Measurements from ENCODE around the gene RASSF5. TPM values are rescaled to one million over a fixed set of nuclear protein-coding genes. Genes with fewer than 3 reads are reported as not detected.

The RASSF5 gene, protein sequence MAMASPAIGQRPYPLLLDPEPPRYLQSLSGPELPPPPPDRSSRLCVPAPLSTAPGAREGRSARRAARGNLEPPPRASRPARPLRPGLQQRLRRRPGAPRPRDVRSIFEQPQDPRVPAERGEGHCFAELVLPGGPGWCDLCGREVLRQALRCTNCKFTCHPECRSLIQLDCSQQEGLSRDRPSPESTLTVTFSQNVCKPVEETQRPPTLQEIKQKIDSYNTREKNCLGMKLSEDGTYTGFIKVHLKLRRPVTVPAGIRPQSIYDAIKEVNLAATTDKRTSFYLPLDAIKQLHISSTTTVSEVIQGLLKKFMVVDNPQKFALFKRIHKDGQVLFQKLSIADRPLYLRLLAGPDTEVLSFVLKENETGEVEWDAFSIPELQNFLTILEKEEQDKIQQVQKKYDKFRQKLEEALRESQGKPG
- polyA plus RNA-seq (2011; rRNA removed) (2.0 and 2.2 TPM in 2 replicates), polyA plus RNA-seq (2017; fragmentation: RNase III; extraction: RNeasy Plus Mini Kit Qiagen cat#74134 plus additional on column Dnase treatment) (1.4 to 2.2 TPM (median 1.9 TPM) in 3 replicates), polyA minus RNA-seq (2011; rRNA and poly(A)+ RNA removed) (4.7 and 6.6 TPM in 2 replicates)
- polyA plus RNA-seq (2012; cell fraction: cytosol; rRNA removed), result 0.82 and 1.0 TPM in 2 replicates
- polyA plus RNA-seq (2012; cell fraction: nucleus; rRNA removed), result 1.1 and 1.2 TPM in 2 replicates

DNA sequence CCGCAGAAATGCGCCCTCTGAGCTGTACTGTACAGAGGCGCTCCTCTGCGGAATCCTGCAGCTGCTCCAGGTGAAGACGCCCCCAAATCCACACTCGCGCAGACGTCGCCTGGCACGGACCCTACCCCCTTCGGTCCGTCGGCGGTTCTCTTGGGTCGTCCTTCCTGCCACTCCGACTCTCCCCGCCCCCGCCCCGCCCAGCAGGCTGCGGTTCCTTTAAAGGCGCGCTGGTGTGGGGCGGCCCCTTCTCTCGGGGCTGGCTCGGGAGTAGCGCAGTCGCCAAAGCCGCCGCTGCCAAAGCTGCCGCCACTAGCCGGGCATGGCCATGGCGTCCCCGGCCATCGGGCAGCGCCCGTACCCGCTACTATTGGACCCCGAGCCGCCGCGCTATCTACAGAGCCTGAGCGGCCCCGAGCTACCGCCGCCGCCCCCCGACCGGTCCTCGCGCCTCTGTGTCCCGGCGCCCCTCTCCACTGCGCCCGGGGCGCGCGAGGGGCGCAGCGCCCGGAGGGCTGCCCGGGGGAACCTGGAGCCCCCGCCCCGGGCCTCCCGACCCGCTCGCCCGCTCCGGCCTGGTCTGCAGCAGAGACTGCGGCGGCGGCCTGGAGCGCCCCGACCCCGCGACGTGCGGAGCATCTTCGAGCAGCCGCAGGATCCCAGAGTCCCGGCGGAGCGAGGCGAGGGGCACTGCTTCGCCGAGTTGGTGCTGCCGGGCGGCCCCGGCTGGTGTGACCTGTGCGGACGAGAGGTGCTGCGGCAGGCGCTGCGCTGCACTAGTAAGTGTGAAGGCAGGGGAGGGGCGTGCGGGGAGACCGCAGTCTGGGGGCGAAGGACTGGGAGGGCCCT lies at the start of gene RASSF5:
Gene RASSF5, plus strand, starts transcription at position 248 of the 846 bp plus-strand sequence. Its CDS starts 72 bp downstream, at position 320.
- 42% methylated on average over 25 of the region's 97 CpGs for WGBS (ENCODE audit: missing lambda C conversion rate)
- peak; percentile 80 to 90 for ATAC-seq
- peak; percentile 55 to 73 for DNase-seq (ENCODE audit: low read depth in 1 of 2, low spot score in 1 of 2)
- Histone ChIP-seq H3K27ac (peak within 1 kb of the TSS; percentile 19 to 85; a peak in 5 of 6 replicates), H3K4me2 (peak within 1 kb of the TSS; percentile 94), H3K9me3 (no peaks in the 10 kb centered on the region), H3K4me3 (peak within 1 kb of the TSS; percentile 55), H3K4me1 (peaks cover 16% of the 10 kb centered on the region)
- CTCF ChIA-PET, result interaction anchor here (0.7 to 10.1 kb wide), 9 partner anchors 10 to 405 kb away, joined by 3 to 121 read pairs (median 3); no protein-coding TSS in a partner anchor
- POLR2A ChIA-PET, result interaction anchor here (0.9 kb wide), 2 partner anchors 11 to 105 kb away, joined by 3 read pairs; partner anchors contain the start of gene EIF2D
- FAIRE-seq, result no peak
- TF ChIP-seq POLR2A (IDR thresholded peaks at IDR 0.05; ENCODE audit: low read length) (peak; percentile 86), RAD21 (conservative IDR thresholded peaks at IDR 0.05 in 1 of 2, IDR thresholded peaks at IDR 0.05 in 1 of 2) (no peak), PHF8 (IDR thresholded peaks at IDR 0.05; ENCODE audit: borderline replicate concordance, low read depth) (0 out of 2 replicates have a peak, but pooled peaks have one; percentile 25)

DNA sequence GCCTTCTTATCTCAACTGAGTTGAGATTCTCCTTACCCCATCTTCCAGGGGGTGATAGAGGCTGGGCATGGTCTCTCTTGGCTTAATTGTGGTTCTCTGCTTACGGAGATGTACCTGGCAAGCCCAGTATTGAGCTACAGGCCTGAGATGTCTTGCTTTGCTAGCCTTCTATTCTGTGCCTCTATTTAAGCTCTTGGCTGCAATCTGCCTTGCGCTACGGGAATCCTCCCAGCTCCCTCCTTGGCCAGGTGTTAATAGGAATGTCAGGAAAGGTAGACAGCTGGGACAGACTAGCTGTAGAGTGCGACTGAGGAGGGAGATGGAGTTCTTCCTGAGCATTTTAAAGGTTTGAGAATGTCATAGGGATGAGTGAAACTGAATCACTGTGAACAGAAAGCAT lies 47.6 kb upstream of the RASSF5 start:
- Histone ChIP-seq H3K4me3 (no peak overlapping the region), H3K4me2 (no peak overlapping the region), H3K4me1 (peaks cover 11% of the 10 kb centered on the region; the same call in 2 of the 3 replicates), H3K27ac (no peak overlapping the region), H3K9me3 (no peaks in the 10 kb centered on the region)
- CTCF ChIA-PET, result interaction anchor here (1.0 to 6.7 kb wide), 4 partner anchors 12 to 30 kb away, joined by 3 to 73 read pairs (median 10); partner anchors contain the start of gene IKBKE
- POLR2A ChIA-PET, result no interaction called here
- DNase-seq (ENCODE audit: low read depth in 1 of 2, low spot score in 1 of 2) (no peak), ATAC-seq (no peak), FAIRE-seq (no peak)
- 96% methylated on average over 4 of the region's 4 CpGs for WGBS (ENCODE audit: missing lambda C conversion rate)
- TF ChIP-seq HDAC2 (IDR thresholded peaks at IDR 0.05) (no peak), CHD4 (IDR thresholded peaks at IDR 0.05; ENCODE audit: borderline replicate concordance) (no peak)
- TF ChIP-seq, protein P1, sequence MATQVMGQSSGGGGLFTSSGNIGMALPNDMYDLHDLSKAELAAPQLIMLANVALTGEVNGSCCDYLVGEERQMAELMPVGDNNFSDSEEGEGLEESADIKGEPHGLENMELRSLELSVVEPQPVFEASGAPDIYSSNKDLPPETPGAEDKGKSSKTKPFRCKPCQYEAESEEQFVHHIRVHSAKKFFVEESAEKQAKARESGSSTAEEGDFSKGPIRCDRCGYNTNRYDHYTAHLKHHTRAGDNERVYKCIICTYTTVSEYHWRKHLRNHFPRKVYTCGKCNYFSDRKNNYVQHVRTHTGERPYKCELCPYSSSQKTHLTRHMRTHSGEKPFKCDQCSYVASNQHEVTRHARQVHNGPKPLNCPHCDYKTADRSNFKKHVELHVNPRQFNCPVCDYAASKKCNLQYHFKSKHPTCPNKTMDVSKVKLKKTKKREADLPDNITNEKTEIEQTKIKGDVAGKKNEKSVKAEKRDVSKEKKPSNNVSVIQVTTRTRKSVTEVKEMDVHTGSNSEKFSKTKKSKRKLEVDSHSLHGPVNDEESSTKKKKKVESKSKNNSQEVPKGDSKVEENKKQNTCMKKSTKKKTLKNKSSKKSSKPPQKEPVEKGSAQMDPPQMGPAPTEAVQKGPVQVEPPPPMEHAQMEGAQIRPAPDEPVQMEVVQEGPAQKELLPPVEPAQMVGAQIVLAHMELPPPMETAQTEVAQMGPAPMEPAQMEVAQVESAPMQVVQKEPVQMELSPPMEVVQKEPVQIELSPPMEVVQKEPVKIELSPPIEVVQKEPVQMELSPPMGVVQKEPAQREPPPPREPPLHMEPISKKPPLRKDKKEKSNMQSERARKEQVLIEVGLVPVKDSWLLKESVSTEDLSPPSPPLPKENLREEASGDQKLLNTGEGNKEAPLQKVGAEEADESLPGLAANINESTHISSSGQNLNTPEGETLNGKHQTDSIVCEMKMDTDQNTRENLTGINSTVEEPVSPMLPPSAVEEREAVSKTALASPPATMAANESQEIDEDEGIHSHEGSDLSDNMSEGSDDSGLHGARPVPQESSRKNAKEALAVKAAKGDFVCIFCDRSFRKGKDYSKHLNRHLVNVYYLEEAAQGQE (IDR thresholded peaks at IDR 0.05), result no peak
- TF ChIP-seq, protein P2, sequence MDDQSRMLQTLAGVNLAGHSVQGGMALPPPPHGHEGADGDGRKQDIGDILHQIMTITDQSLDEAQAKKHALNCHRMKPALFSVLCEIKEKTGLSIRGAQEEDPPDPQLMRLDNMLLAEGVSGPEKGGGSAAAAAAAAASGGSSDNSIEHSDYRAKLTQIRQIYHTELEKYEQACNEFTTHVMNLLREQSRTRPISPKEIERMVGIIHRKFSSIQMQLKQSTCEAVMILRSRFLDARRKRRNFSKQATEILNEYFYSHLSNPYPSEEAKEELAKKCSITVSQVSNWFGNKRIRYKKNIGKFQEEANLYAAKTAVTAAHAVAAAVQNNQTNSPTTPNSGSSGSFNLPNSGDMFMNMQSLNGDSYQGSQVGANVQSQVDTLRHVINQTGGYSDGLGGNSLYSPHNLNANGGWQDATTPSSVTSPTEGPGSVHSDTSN (IDR thresholded peaks at IDR 0.05), result no peak

DNA sequence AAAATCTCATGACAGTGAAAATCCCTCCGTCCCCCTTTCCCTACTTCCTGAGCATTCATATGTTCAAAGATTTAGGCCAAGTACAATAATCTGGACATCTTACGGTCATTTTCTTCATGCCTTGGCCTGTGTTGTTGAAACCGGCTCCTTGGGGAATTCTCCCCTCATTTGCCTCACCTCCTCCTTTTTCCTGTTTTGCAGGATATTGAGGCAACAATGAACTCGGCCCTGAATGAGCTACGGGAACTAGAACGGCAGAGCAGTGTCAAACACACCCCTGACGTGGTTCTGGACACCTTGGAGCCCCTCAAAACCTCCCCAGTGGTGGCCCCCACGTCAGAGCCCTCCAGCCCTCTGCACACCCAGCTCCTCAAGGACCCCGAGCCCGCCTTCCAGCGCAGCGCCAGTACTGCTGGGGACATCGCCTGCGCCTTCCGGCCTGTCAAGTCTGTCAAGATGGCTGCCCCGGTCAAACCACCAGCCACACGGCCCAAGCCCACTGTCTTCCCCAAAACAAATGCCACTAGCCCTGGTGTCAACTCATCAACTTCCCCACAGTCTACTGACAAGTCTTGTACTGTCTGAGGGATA lies 46.4 kb upstream of the RASSF5 start:
- CTCF ChIA-PET, result interaction anchor here (0.7 to 6.7 kb wide), 19 partner anchors 8 to 521 kb away, joined by 3 to 73 read pairs (median 6); partner anchors contain the start of genes EIF2D and IKBKE
- TF ChIP-seq SREBF2 (IDR thresholded peaks at IDR 0.05) (no peak), POLR2A (IDR thresholded peaks at IDR 0.05; ENCODE audit: low read length) (no peak), FOXS1 (CRISPR knock-in tag; IDR thresholded peaks at IDR 0.05) (no peak), CEBPB (IDR thresholded peaks at IDR 0.05) (no peak), ZFP36 (IDR thresholded peaks at IDR 0.05; ENCODE audit: borderline replicate concordance, partially characterized antibody) (no peak), SMC3 (IDR thresholded peaks at IDR 0.05) (no peak), CBX2 (IDR thresholded peaks at IDR 0.05; ENCODE audit: borderline replicate concordance, low read depth) (no peak), EP300 (IDR thresholded peaks at IDR 0.05) (no peak), HOXB5 (CRISPR knock-in tag; IDR thresholded peaks at IDR 0.05) (no peak)
- TF ChIP-seq, protein P3, sequence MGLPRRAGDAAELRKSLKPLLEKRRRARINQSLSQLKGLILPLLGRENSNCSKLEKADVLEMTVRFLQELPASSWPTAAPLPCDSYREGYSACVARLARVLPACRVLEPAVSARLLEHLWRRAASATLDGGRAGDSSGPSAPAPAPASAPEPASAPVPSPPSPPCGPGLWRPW (IDR thresholded peaks at IDR 0.05), result no peak
- TF ChIP-seq, protein P4, sequence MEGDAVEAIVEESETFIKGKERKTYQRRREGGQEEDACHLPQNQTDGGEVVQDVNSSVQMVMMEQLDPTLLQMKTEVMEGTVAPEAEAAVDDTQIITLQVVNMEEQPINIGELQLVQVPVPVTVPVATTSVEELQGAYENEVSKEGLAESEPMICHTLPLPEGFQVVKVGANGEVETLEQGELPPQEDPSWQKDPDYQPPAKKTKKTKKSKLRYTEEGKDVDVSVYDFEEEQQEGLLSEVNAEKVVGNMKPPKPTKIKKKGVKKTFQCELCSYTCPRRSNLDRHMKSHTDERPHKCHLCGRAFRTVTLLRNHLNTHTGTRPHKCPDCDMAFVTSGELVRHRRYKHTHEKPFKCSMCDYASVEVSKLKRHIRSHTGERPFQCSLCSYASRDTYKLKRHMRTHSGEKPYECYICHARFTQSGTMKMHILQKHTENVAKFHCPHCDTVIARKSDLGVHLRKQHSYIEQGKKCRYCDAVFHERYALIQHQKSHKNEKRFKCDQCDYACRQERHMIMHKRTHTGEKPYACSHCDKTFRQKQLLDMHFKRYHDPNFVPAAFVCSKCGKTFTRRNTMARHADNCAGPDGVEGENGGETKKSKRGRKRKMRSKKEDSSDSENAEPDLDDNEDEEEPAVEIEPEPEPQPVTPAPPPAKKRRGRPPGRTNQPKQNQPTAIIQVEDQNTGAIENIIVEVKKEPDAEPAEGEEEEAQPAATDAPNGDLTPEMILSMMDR (IDR thresholded peaks at IDR 0.05), result no peak
- TF ChIP-seq, protein P5, sequence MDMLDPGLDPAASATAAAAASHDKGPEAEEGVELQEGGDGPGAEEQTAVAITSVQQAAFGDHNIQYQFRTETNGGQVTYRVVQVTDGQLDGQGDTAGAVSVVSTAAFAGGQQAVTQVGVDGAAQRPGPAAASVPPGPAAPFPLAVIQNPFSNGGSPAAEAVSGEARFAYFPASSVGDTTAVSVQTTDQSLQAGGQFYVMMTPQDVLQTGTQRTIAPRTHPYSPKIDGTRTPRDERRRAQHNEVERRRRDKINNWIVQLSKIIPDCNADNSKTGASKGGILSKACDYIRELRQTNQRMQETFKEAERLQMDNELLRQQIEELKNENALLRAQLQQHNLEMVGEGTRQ (IDR thresholded peaks at IDR 0.05), result no peak
- TF ChIP-seq, protein P6, sequence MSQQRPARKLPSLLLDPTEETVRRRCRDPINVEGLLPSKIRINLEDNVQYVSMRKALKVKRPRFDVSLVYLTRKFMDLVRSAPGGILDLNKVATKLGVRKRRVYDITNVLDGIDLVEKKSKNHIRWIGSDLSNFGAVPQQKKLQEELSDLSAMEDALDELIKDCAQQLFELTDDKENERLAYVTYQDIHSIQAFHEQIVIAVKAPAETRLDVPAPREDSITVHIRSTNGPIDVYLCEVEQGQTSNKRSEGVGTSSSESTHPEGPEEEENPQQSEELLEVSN (IDR thresholded peaks at IDR 0.05; ENCODE audit: borderline replicate concordance, low read depth), result no peak

More for the DNA sequence above, 46.4 kb upstream of the RASSF5 start:
- FAIRE-seq (no peak), ATAC-seq (no peak), DNase-seq (ENCODE audit: low read depth in 1 of 2, low spot score in 1 of 2) (no peak)
- no peak overlapping the region for H3K4me3 ChIP-seq
- H3K4me2 ChIP-seq, result no peak overlapping the region
- POLR2A ChIA-PET, result no interaction called here
- H3K27ac ChIP-seq, result no peak overlapping the region
- H3K4me1 ChIP-seq, result peaks cover 16% of the 10 kb centered on the region; the same call in 2 of the 3 replicates
- H3K9me3 ChIP-seq, result no peaks in the 10 kb centered on the region
- 86% methylated on average over 17 of the region's 17 CpGs for WGBS (ENCODE audit: missing lambda C conversion rate)
